OCI-LY1 (cell line): ENCODE results near the gene FNIP2.

Source experiments
- H2AFZ ChIP-seq: fragments of 200-600 bp; sonication (generic), shearing (Covaris generic); 2 replicates; pipeline ENCODE4 v1.6.0; 2014; ENCODE audit warnings: antibody characterized with exemption, mild to moderate bottlenecking, low read length
- H3F3A ChIP-seq: fragments of 200-600 bp; sonication (generic), shearing (Covaris generic); 2 replicates; pipeline ENCODE4 v1.6.0; 2014; ENCODE audit warnings: mild to moderate bottlenecking, antibody characterized with exemption, low read length, moderate library complexity; ENCODE audit not compliant: insufficient read depth
- H3K27ac ChIP-seq: fragments of 200-600 bp; sonication (generic); 2 replicates; pipeline ENCODE4 v1.5.1; 2014; ENCODE audit warnings: low read length, mixed run types, mild to moderate bottlenecking, low read depth; ENCODE audit not compliant: poor library complexity, severe bottlenecking
- H3K27me3 ChIP-seq: fragments of 200-600 bp; sonication (generic); 2 replicates; pipeline ENCODE4 v1.6.0; 2014; ENCODE audit warnings: antibody characterized with exemption, mild to moderate bottlenecking, low read length, moderate library complexity; ENCODE audit not compliant: insufficient read depth
- H3K36me3 ChIP-seq: fragments of 200-600 bp; sonication (generic); 2 replicates; pipeline ENCODE4 v1.6.1; 2014; ENCODE audit warnings: mild to moderate bottlenecking, antibody characterized with exemption, low read length, moderate library complexity, mixed read lengths; ENCODE audit not compliant: insufficient read depth
- H3K4me1 ChIP-seq: fragments of 200-600 bp; sonication (generic); 2 replicates; pipeline ENCODE4 v1.5.1; 2014; ENCODE audit warnings: mild to moderate bottlenecking, low read length, moderate library complexity; ENCODE audit not compliant: insufficient read depth, severe bottlenecking
- H3K4me2 ChIP-seq: fragments of 200-600 bp; sonication (generic), shearing (Covaris generic); 2 replicates; pipeline ENCODE4 v1.6.1; 2014; ENCODE audit warnings: low read length
- H3K4me3 ChIP-seq: fragments of 200-600 bp; sonication (generic); 2 replicates; pipeline ENCODE4 v1.5.1; 2014; ENCODE audit warnings: low read length, low read depth, mild to moderate bottlenecking, mixed read lengths; ENCODE audit not compliant: poor library complexity, severe bottlenecking
- H3K79me2 ChIP-seq: fragments of 200-600 bp; shearing (Covaris generic); 2 replicates; pipeline ENCODE4 v1.6.1; 2016; ENCODE audit warnings: mixed run types, low read length, mixed read lengths; ENCODE audit not compliant: insufficient read depth
- H3K9ac ChIP-seq: fragments of 200-600 bp; sonication (generic), shearing (Covaris generic); 2 replicates; pipeline ENCODE4 v1.6.1; 2014; ENCODE audit warnings: mild to moderate bottlenecking, low read length, mixed read lengths
- H3K9me2 ChIP-seq: fragments of 200-600 bp; sonication (generic), shearing (Covaris generic); 2 replicates; pipeline ENCODE4 v1.6.1; 2014; ENCODE audit warnings: low read depth, mild to moderate bottlenecking, low read length, mixed read lengths
- H3K9me3 ChIP-seq: fragments of 200-600 bp; shearing (Covaris generic); 2 replicates; pipeline ENCODE4 v1.6.1; 2014; ENCODE audit warnings: low read length, mixed read lengths
- H4K20me1 ChIP-seq: fragments of 200-600 bp; sonication (generic), shearing (Covaris generic); 2 replicates; pipeline ENCODE4 v1.6.0; 2016; ENCODE audit warnings: mild to moderate bottlenecking, low read length; ENCODE audit not compliant: insufficient read depth
- EZH2 ChIP-seq: fragments of 200-600 bp; sonication (generic), shearing (Covaris generic); IDR thresholded peaks from 2 replicates; pipeline ENCODE4 v1.8.0; 2017; ENCODE audit warnings: borderline replicate concordance, mixed run types, mild to moderate bottlenecking, antibody characterized with exemption, low read length, moderate library complexity, mixed read lengths
- TF ChIP-seq, protein P1 (sequence below): fragments of 200-600 bp; sonication (generic), shearing (Covaris generic); IDR thresholded peaks from 2 replicates; pipeline ENCODE4 v1.5.1; 2017; ENCODE audit warnings: mild to moderate bottlenecking, antibody characterized with exemption, low read length, moderate library complexity, mixed read lengths

FNIP2 gene

DNA sequence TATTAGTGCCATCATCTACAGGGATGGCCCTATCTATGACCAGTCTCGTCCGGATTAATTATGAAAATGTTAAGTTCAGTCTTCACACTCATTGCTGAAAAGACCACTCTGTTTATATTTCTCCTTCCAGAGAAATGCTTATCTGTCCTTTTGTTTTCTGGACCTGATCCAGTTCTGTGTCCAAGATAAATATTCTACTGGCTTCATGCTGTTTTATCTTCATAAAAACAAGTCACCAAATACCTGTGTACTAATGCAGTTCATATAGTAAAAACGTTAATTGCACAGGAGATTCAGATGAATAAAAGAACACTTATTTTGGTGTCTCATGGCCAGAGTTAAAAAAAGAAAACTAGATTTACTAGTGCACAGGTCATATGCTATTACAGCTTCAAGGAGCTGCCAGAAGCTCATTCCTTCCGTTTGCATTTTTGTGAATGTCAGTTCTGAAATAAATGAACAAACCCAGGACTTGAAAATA, 17.3 kb downstream of the FNIP2 start:
- H4K20me1 ChIP-seq = no peaks in the 10 kb centered on the region
- H3K4me1 ChIP-seq = no peaks in the 10 kb centered on the region
- no peaks in the 10 kb centered on the region for H3K9me3 ChIP-seq
- H3K27ac ChIP-seq = no peak overlapping the region
- no peak overlapping the region for H3K9ac ChIP-seq
- H2AFZ ChIP-seq = no peak overlapping the region
- H3K27me3 ChIP-seq = no peaks in the 10 kb centered on the region
- H3K9me2 ChIP-seq = no peaks in the 10 kb centered on the region
- no peaks in the 10 kb centered on the region for H3K36me3 ChIP-seq
- no peak overlapping the region for H3K4me2 ChIP-seq
- TF ChIP-seq, protein P1, sequence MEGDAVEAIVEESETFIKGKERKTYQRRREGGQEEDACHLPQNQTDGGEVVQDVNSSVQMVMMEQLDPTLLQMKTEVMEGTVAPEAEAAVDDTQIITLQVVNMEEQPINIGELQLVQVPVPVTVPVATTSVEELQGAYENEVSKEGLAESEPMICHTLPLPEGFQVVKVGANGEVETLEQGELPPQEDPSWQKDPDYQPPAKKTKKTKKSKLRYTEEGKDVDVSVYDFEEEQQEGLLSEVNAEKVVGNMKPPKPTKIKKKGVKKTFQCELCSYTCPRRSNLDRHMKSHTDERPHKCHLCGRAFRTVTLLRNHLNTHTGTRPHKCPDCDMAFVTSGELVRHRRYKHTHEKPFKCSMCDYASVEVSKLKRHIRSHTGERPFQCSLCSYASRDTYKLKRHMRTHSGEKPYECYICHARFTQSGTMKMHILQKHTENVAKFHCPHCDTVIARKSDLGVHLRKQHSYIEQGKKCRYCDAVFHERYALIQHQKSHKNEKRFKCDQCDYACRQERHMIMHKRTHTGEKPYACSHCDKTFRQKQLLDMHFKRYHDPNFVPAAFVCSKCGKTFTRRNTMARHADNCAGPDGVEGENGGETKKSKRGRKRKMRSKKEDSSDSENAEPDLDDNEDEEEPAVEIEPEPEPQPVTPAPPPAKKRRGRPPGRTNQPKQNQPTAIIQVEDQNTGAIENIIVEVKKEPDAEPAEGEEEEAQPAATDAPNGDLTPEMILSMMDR = no peak
- TF ChIP-seq EZH2 = no peak
- H3F3A ChIP-seq = no peaks in the 10 kb centered on the region
- H3K4me3 ChIP-seq = no peak overlapping the region
- no peaks in the 10 kb centered on the region for H3K79me2 ChIP-seq

DNA sequence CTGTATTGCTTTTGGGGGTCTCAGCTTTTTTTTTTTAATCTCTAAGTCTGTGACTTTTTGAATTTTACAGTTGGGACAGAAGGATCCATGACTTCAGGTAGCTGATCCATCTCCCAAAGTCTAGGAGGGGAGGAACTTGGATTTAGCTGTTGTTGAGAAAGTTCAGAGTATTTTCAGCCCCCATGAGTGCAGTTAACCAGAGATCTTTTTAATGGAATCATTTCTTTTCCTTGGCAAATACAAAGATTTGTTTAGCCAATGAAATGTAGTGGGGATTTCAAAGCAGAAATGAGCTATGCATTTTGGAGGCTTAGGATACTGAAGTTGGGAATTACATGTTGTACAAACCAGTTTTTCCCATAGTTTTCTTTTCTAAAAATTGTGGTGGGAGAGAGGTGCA, 18.1 kb downstream of the FNIP2 start:
- Histone ChIP-seq H3K36me3 (no peaks in the 10 kb centered on the region), H4K20me1 (no peaks in the 10 kb centered on the region), H3K4me2 (no peak overlapping the region), H3K9me3 (no peaks in the 10 kb centered on the region), H3K9me2 (no peaks in the 10 kb centered on the region), H2AFZ (no peak overlapping the region), H3K4me1 (no peaks in the 10 kb centered on the region), H3F3A (no peaks in the 10 kb centered on the region), H3K9ac (no peak overlapping the region), H3K27me3 (no peaks in the 10 kb centered on the region), H3K4me3 (no peak overlapping the region), H3K27ac (no peak overlapping the region), H3K79me2 (no peaks in the 10 kb centered on the region)
- TF ChIP-seq, protein P1 = no peak
- no peak for TF ChIP-seq EZH2

DNA sequence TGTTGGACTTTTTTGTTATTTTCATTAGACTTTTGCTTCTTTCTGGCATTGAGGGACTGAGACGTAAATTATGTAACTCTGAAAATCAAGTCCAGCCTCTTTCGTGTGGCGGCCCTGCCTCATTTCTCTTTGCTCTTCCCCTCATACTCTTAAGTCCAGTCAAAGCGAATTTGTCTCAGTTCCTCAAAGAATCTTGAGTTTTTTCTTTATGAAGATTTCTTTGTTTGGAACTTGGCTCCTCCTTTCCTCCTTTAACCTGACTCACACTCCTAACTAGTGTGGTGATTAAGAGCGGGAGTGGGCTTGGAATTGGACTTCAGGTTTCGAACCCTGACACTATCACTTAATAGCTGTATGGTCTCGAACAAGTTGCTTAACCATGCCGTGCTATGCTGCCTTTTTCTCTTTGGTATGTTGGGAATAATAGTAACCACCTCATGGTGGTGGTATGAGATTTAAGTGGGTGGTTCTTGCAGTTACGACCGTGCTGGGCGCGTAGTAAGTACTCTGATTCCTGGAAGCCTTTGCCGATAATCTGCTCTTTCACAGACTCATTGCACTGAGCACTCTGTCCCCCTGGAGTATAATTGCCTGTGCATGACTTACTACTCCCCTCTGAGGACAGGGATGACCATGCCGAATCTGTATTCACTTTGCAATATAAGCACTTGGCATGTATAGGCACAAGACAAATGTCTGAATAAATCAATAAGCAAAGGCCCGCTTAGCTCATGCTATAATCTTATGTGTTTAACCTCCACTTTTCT, 19.1 kb downstream of the FNIP2 start:
- no peak overlapping the region for H2AFZ ChIP-seq
- H3K4me2 ChIP-seq = no peak overlapping the region
- H3K9ac ChIP-seq = no peak overlapping the region
- no peaks in the 10 kb centered on the region for H3K9me2 ChIP-seq
- no peaks in the 10 kb centered on the region for H3K4me1 ChIP-seq
- no peaks in the 10 kb centered on the region for H3K9me3 ChIP-seq
- no peaks in the 10 kb centered on the region for H3K36me3 ChIP-seq
- H3F3A ChIP-seq = no peaks in the 10 kb centered on the region
- no peak overlapping the region for H3K4me3 ChIP-seq
- H3K27me3 ChIP-seq = no peaks in the 10 kb centered on the region
- TF ChIP-seq, protein P1 = no peak
- TF ChIP-seq EZH2 = no peak
- no peak overlapping the region for H3K27ac ChIP-seq
- H4K20me1 ChIP-seq = no peaks in the 10 kb centered on the region
- H3K79me2 ChIP-seq = no peaks in the 10 kb centered on the region
